Measurements from ENCODE around the gene ARHGAP23.

DNA sequence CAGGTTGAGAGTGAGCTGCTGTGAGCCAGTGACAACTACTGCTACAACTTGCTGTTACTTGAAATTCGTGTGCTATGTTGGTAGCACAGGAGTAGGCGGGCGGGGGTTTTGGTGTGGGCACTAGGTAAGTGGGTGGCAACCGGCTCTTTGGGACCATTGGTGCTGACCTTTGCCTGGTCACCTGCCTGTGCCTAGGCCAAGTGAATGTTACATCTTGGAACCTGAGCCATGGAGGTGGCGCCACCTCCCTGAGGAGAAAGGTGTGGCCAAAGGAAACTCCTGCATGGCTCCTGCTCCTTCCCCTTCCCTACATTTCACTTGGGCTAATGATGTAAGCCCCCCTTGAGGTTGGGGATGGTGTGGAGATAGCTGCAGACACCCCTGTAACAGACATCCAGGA is 25.4 kb upstream of the ARHGAP23 start:
- TF ChIP-seq, protein P1, sequence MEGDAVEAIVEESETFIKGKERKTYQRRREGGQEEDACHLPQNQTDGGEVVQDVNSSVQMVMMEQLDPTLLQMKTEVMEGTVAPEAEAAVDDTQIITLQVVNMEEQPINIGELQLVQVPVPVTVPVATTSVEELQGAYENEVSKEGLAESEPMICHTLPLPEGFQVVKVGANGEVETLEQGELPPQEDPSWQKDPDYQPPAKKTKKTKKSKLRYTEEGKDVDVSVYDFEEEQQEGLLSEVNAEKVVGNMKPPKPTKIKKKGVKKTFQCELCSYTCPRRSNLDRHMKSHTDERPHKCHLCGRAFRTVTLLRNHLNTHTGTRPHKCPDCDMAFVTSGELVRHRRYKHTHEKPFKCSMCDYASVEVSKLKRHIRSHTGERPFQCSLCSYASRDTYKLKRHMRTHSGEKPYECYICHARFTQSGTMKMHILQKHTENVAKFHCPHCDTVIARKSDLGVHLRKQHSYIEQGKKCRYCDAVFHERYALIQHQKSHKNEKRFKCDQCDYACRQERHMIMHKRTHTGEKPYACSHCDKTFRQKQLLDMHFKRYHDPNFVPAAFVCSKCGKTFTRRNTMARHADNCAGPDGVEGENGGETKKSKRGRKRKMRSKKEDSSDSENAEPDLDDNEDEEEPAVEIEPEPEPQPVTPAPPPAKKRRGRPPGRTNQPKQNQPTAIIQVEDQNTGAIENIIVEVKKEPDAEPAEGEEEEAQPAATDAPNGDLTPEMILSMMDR (IDR thresholded peaks at IDR 0.05): no peak
- TF ChIP-seq POLR2A (IDR thresholded peaks at IDR 0.05): no peak
- no peak for TF ChIP-seq POLR2AphosphoS5 (IDR thresholded peaks at IDR 0.05)

All from prostate gland (tissue), 2 donors.